ACHN (cell line): Measurements from ENCODE around the gene LDB2.

ENCODE experiments used
- DNase-seq: peaks from one replicate; pipeline ENCODE4 v3.0.0-alpha.2; 2015
- in situ Hi-C: cut with HindIII; loops from 2 replicates; pipeline ENCODE4 v1.10.0; 2017; ENCODE audit warnings: low sequenced_read_pairs, low pct_ligation_motif_present, low pct_unique_long_range_greater_than_20kb

LDB2 gene

GRCh38 chr4:16741287-16741686 is 157.2 kb downstream of the LDB2 start:
- DNase-seq = no peak
- in situ Hi-C loops = no loop called here

GRCh38 chr4:16739997-16740624 is 158.3 kb downstream of the LDB2 start:
- in situ Hi-C loops = no loop called here
- DNase-seq = no peak

GRCh38 chr4:16738558-16738957 is 159.9 kb downstream of the LDB2 start:
- in situ Hi-C loops = no loop called here
- no peak for DNase-seq

GRCh38 chr4:16733509-16733908 is 164.9 kb downstream of the LDB2 start:
- no peak for DNase-seq
- in situ Hi-C loops = no loop called here

- in situ Hi-C loops = no loop called here
These were observed 165.7 kb downstream of the LDB2 start for GRCh38 chr4:16732741-16733140.

GRCh38 chr4:16731776-16732380 is 166.6 kb downstream of the LDB2 start:
- in situ Hi-C loops = no loop called here
- no peak for DNase-seq

More at GRCh38 chr4:16732741-16733140, 165.7 kb downstream of the LDB2 start:
- no peak for DNase-seq

GRCh38 chr4:16730522-16731205 is 167.8 kb downstream of the LDB2 start:
- in situ Hi-C loops = no loop called here
- DNase-seq = no peak

- in situ Hi-C loops = no loop called here
- no peak for DNase-seq
These were observed 169.1 kb downstream of the LDB2 start for GRCh38 chr4:16729336-16729735.

GRCh38 chr4:16728849-16729248 is 169.6 kb downstream of the LDB2 start:
- in situ Hi-C loops = no loop called here
- DNase-seq = no peak

GRCh38 chr4:16728111-16728510 is 170.3 kb downstream of the LDB2 start:
- in situ Hi-C loops = no loop called here
- DNase-seq = no peak

- in situ Hi-C loops = no loop called here
- no peak for DNase-seq
These were observed 171.2 kb downstream of the LDB2 start for GRCh38 chr4:16727218-16727617.

- in situ Hi-C loops = no loop called here
- no peak for DNase-seq
These were observed 171.9 kb downstream of the LDB2 start for GRCh38 chr4:16726368-16727050.

GRCh38 chr4:16725252-16725651 is 173.2 kb downstream of the LDB2 start:
- in situ Hi-C loops = no loop called here
- no peak for DNase-seq

GRCh38 chr4:16722416-16722815 is 176.0 kb downstream of the LDB2 start:
- in situ Hi-C loops = no loop called here
- DNase-seq = no peak

GRCh38 chr4:16721613-16722291 is 176.7 kb downstream of the LDB2 start:
- no peak for DNase-seq
- in situ Hi-C loops = no loop called here

- no peak for DNase-seq
- in situ Hi-C loops = no loop called here
These were observed 177.7 kb downstream of the LDB2 start for GRCh38 chr4:16720761-16721160.

- no peak for DNase-seq
- in situ Hi-C loops = no loop called here
These were observed 181.0 kb downstream of the LDB2 start for GRCh38 chr4:16717266-16717970.

- in situ Hi-C loops = no loop called here
- DNase-seq = no peak
These were observed 183.0 kb downstream of the LDB2 start for GRCh38 chr4:16715482-16715881.
